K562 (cell line): ENCODE results near the gene SCAMP5. TPM values are rescaled to one million over a fixed set of nuclear protein-coding genes. Genes with fewer than 3 reads are reported as not detected.

ENCODE experiments used
- CBX8 ChIP-seq: fragments of 200-600 bp; sonication (generic); IDR thresholded peaks from 2 replicates; pipeline ENCODE4 v1.6.1; 2012; ENCODE audit warnings: borderline replicate concordance, mixed run types, low read depth, mild to moderate bottlenecking, moderate library complexity, mixed read lengths, low read length, control low read depth, inconsistent platforms; ENCODE audit not compliant: poor library complexity, severe bottlenecking; ENCODE audit errors: extremely low read depth
- CHD4 ChIP-seq: fragments of 200-600 bp; sonication (generic); IDR thresholded peaks from 3 replicates; pipeline ENCODE4 v1.6.1; 2012; ENCODE audit warnings: low read depth, mild to moderate bottlenecking, mixed read lengths, low read length, inconsistent platforms; ENCODE audit not compliant: insufficient read depth, insufficient replicate concordance, poor library complexity, severe bottlenecking
- EP400 ChIP-seq: fragments of 450-650 bp; IDR thresholded peaks from 2 replicates; pipeline ENCODE4 v1.6.1; 2017; ENCODE audit warnings: antibody characterized with exemption, mild to moderate bottlenecking, moderate library complexity
- ETV6 ChIP-seq, 3 experiments: fragments of 150-350 bp in 1 of 3; sonication (generic) in 1 of 3; formaldehyde crosslinking in 1 of 3; IDR thresholded peaks; 2 replicates each; pipeline versions ENCODE4 v1.6.1 to v1.8.0; 2014 to 2022; ENCODE audit warnings: borderline replicate concordance in 2 of 3, low read depth in 2 of 3, antibody characterized with exemption in 1 of 3, low read length in 1 of 3, mild to moderate bottlenecking in 1 of 3, missing genetic modification reagents in 1 of 3
- FOXJ2 ChIP-seq: fragments of 200-800 bp; sonication (Bioruptor generic); IDR thresholded peaks from 2 replicates; pipeline ENCODE4 v1.6.1; 2016; ENCODE audit warnings: missing genetic modification characterization, missing compliant biosample characterization
- HNRNPL ChIP-seq: fragments of 200-400 bp; formaldehyde crosslinking; IDR thresholded peaks from 2 replicates; pipeline ENCODE4 v1.6.1; 2017; ENCODE audit warnings: low read depth, mild to moderate bottlenecking, low read length
- HNRNPLL ChIP-seq: fragments of 200-400 bp; formaldehyde crosslinking; IDR thresholded peaks from 2 replicates; pipeline ENCODE4 v1.6.1; 2017; ENCODE audit warnings: low read length, low read depth, mild to moderate bottlenecking; ENCODE audit not compliant: poor library complexity, severe bottlenecking
- KDM4B ChIP-seq, 2 experiments: fragments of 450-650 bp in 1 of 2; sonication (generic) in 1 of 2; IDR thresholded peaks; 2 replicates each; pipeline ENCODE4 v1.6.1; 2016 to 2017; ENCODE audit warnings: borderline replicate concordance in 2 of 2, antibody characterized with exemption in 1 of 2, low read depth in 1 of 2, mild to moderate bottlenecking in 1 of 2
- POLR2AphosphoS5 ChIP-seq: IDR thresholded peaks from 2 replicates; pipeline ENCODE4 v1.6.1; 2011; ENCODE audit warnings: mild to moderate bottlenecking, low read depth, low read length, moderate library complexity; ENCODE audit not compliant: control insufficient read depth, insufficient read depth
- RBM17 ChIP-seq: fragments of 200-400 bp; formaldehyde crosslinking; IDR thresholded peaks from 2 replicates; pipeline ENCODE4 v1.6.1; 2017; ENCODE audit warnings: low read depth, mild to moderate bottlenecking, low read length, borderline replicate concordance
- SMC3 ChIP-seq: conservative IDR thresholded peaks from 2 replicates; pipeline ENCODE4 v1.6.1; 2011; ENCODE audit warnings: low read depth, low read length, improper control_type of control experiment; ENCODE audit not compliant: insufficient read depth
- SNIP1 ChIP-seq: fragments of 450-650 bp; IDR thresholded peaks from 2 replicates; pipeline ENCODE4 v1.7.1; 2017; ENCODE audit warnings: low read depth, mild to moderate bottlenecking
- TBP ChIP-seq: optimal IDR thresholded peaks from 2 replicates; pipeline ENCODE3; 2011; ENCODE audit warnings: low read depth, low read length, improper control_type of control experiment
- TEAD1 ChIP-seq, 2 experiments: fragments of 450-650 bp in 1 of 2; sonication (generic) in 1 of 2; formaldehyde crosslinking; IDR thresholded peaks; 2 replicates each; pipeline versions ENCODE4 v1.4.0 to v1.8.0; 2020 to 2022; ENCODE audit warnings: mild to moderate bottlenecking in 2 of 2, missing genetic modification reagents in 1 of 2
- ZEB2 ChIP-seq: fragments of 450-650 bp; IDR thresholded peaks from 2 replicates; pipeline ENCODE4 v1.6.1; 2016
- ZFP1 ChIP-seq: fragments of 450-650 bp; formaldehyde crosslinking; IDR thresholded peaks from 2 replicates; pipeline ENCODE4 v1.4.0; 2020; ENCODE audit warnings: mild to moderate bottlenecking, mixed read lengths
- ZNF143 ChIP-seq: sonication (generic); formaldehyde crosslinking; IDR thresholded peaks from 2 replicates; pipeline ENCODE4 v1.9.0; 2022; ENCODE audit warnings: mild to moderate bottlenecking, missing genetic modification reagents
- ZNF263 ChIP-seq: sonication (generic); formaldehyde crosslinking; IDR thresholded peaks from 2 replicates; pipeline ENCODE4 v1.8.0; 2022; ENCODE audit warnings: mild to moderate bottlenecking, missing genetic modification reagents, borderline replicate concordance
- ZNF3 ChIP-seq: fragments of 250-450 bp; sonication (Bioruptor Pico); IDR thresholded peaks from 2 replicates; pipeline ENCODE4 v1.5.0; 2021; ENCODE audit warnings: mild to moderate bottlenecking, moderate library complexity
- ZNF766 ChIP-seq: fragments of 200-800 bp; sonication (Bioruptor generic); conservative IDR thresholded peaks from 2 replicates; pipeline ENCODE4 v1.6.1; 2016; ENCODE audit warnings: missing genetic modification characterization, missing compliant biosample characterization
- polyA plus RNA-seq, 8 experiments: library from polyadenylated mRNA; depleted of rRNA in 4 of 8; stranded (reverse) in 5 of 8; unstranded in 3 of 8; fragments of >200 nt; fragmentation: Nextera tagmentation in 2 of 8; fragmentation: Illumina TruSeq in 1 of 8; extraction: Ambion mirVana in 2 of 8; extraction: Trizol in 1 of 8; gene quantifications; 2 replicates each; pipeline versions ENCODE4 v1.2.1 to v1.2.3, GENCODE V29; 2011 to 2014; ENCODE audit warnings: inconsistent platforms in 1 of 8, missing spikeins in 1 of 8
- total RNA-seq, 7 experiments: library from RNA; depleted of rRNA in 6 of 7; stranded (reverse); fragments of >200 nt in 6 of 7; fragmentation: Illumina TruSeq in 2 of 7; extraction: Trizol in 2 of 7; gene quantifications; 2 replicates each; pipeline versions ENCODE4 v1.2.1 to v1.2.3, GENCODE V29; 2011 to 2021; ENCODE audit warnings: low replicate concordance in 1 of 7
- TF ChIP-seq, protein P1 (sequence below): fragments of 250-450 bp; sonication (Bioruptor Pico); IDR thresholded peaks from 2 replicates; pipeline ENCODE4 v1.4.0; 2020; ENCODE audit warnings: mild to moderate bottlenecking, moderate library complexity, borderline replicate concordance
- TF ChIP-seq, protein P2 (sequence below): sonication (generic); formaldehyde crosslinking; IDR thresholded peaks from 2 replicates; pipeline ENCODE4 v1.8.1; 2023; ENCODE audit warnings: mild to moderate bottlenecking, missing genetic modification reagents

SCAMP5 gene
- total and polyA plus RNA-seq, 9 of the 15 experiments (the other 6 are each of a cell fraction or from before 2014, with no cell fraction given): 0.09 to 0.29 (median 0.19) TPM; not detected in 5

DNA sequence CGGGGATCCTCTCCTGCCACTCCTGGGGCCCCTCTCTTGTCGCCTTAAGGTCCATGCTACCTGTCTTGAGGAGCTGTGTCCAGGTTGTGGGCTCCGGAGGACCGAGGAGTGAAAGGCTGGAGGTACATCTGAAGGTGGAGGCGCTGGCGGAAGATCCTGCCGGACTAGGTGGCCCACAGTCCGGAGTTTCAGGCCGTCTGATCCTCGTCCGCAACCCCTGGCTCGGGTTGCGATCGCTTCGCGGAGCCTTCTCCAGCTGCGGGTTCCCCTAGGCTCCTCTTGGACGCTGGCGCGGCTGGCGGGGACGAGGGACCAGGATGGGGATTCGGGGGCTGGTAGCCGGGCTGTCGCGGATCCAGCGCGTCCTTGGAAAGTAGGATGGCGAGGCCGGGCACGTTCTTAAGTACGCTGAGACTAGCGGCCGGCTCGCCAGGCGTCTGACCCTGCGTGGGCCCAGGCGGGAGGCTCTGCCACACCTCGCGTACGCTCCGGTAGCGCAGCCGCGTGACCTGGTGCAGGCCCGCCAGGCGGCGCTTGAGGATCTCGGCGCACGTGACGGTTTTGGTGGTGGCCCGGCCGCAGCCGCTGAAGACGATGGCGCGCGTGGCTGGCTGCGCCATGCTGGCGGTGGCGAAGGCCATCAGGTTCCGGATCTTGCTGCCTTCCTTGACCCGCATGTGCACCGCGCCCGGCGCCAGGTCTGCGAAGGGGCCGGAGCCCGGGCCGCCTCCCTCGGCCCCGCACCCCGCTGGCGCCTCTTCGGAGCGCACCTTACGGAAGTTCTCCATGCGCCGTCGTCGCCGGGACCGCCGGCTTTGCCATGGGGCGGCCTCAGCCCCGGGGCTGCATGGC lies 39.3 kb upstream of the SCAMP5 start (continued):
- TF ChIP-seq TEAD1 (CRISPR knock-in tag; IDR thresholded peaks at IDR 0.05) (peak in 1 of 2 experiments; percentile 96; a peak in 2 of 4 replicates), RBM17 (no peak), SMC3 (no peak), FOXJ2 (no peak), CBX8 (no peak), ZNF766 (CRISPR knock-in tag) (no peak), EP400 (peak; percentile 91), ZNF143 (CRISPR knock-in tag) (peak; percentile 68), ZNF263 (CRISPR knock-in tag) (peak; percentile 93), ZEB2 (0 out of 2 replicates have a peak, but pooled peaks have one; percentile 14), SNIP1 (no peak), ZFP1 (CRISPR knock-in tag) (no peak), ETV6 (IDR thresholded peaks at IDR 0.05; ENCODE audit: borderline replicate concordance in 1 of 2, low read depth in 2 of 2, low read length in 1 of 2) (no peak), ETV6 (CRISPR knock-in tag; IDR thresholded peaks at IDR 0.05; ENCODE audit: borderline replicate concordance) (peak; percentile 99), ZNF3 (CRISPR knock-in tag) (no peak), KDM4B (IDR thresholded peaks at IDR 0.05; ENCODE audit: borderline replicate concordance in 2 of 2, low read depth in 1 of 2) (no peak), HNRNPL (peak; percentile 86; the same call in 1 of the 2 replicates), TBP (no peak), CHD4 (no peak), HNRNPLL (peak; percentile 94), POLR2AphosphoS5 (no peak)
- TF ChIP-seq, protein P1, sequence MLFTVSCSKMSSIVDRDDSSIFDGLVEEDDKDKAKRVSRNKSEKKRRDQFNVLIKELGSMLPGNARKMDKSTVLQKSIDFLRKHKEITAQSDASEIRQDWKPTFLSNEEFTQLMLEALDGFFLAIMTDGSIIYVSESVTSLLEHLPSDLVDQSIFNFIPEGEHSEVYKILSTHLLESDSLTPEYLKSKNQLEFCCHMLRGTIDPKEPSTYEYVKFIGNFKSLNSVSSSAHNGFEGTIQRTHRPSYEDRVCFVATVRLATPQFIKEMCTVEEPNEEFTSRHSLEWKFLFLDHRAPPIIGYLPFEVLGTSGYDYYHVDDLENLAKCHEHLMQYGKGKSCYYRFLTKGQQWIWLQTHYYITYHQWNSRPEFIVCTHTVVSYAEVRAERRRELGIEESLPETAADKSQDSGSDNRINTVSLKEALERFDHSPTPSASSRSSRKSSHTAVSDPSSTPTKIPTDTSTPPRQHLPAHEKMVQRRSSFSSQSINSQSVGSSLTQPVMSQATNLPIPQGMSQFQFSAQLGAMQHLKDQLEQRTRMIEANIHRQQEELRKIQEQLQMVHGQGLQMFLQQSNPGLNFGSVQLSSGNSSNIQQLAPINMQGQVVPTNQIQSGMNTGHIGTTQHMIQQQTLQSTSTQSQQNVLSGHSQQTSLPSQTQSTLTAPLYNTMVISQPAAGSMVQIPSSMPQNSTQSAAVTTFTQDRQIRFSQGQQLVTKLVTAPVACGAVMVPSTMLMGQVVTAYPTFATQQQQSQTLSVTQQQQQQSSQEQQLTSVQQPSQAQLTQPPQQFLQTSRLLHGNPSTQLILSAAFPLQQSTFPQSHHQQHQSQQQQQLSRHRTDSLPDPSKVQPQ: no peak
- TF ChIP-seq, protein P2, sequence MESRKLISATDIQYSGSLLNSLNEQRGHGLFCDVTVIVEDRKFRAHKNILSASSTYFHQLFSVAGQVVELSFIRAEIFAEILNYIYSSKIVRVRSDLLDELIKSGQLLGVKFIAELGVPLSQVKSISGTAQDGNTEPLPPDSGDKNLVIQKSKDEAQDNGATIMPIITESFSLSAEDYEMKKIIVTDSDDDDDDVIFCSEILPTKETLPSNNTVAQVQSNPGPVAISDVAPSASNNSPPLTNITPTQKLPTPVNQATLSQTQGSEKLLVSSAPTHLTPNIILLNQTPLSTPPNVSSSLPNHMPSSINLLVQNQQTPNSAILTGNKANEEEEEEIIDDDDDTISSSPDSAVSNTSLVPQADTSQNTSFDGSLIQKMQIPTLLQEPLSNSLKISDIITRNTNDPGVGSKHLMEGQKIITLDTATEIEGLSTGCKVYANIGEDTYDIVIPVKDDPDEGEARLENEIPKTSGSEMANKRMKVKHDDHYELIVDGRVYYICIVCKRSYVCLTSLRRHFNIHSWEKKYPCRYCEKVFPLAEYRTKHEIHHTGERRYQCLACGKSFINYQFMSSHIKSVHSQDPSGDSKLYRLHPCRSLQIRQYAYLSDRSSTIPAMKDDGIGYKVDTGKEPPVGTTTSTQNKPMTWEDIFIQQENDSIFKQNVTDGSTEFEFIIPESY (CRISPR knock-in tag): peak; percentile 98
